Measurements from ENCODE around the gene STX2.

Gene STX2

DNA sequence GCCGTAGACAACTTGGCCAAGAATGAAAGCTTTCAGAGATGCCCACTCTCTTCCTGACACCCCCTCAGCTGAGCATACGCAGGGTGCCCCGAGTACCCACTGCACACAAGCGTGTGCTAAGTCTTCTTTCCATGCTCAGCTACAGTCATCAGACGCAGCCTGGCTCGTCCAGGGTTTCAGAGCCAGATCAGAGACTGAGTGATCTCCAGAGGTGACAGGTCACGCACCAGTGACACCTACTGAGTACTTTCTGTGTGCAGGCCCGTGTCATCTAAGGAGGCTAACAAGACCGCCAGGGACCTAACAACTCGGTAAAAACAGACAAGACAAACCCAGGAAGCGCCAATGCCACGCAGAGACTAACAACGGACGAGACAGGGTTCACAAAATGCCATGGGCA, 25.1 kb downstream of the STX2 start:
- H3K79me2 ChIP-seq (ENCODE audit: control insufficient read depth, low read length), result peaks cover 25% of the 10 kb centered on the region
- H3K4me2 ChIP-seq (ENCODE audit: low read length), result peak overlapping the region; percentile 79
- no peaks in the 10 kb centered on the region for H3K9me2 ChIP-seq (replicated peaks; ENCODE audit: control insufficient read depth, low read length)
- H3K27ac ChIP-seq (ENCODE audit: low read depth, low read length), result peak overlapping the region; percentile 56
- TF ChIP-seq EZH2phosphoT487 (IDR thresholded peaks at IDR 0.05; ENCODE audit: borderline replicate concordance, low read length), result no peak
- peaks cover 14% of the 10 kb centered on the region for H3F3A ChIP-seq (ENCODE audit: control insufficient read depth, insufficient read depth)
- H4K20me1 ChIP-seq (ENCODE audit: control insufficient read depth, insufficient read depth, low read depth, low read length), result no peaks in the 10 kb centered on the region
- peaks cover 56% of the 10 kb centered on the region for H3K4me1 ChIP-seq (ENCODE audit: control insufficient read depth, low read length)
- H3K9me3 ChIP-seq (ENCODE audit: control insufficient read depth, insufficient read depth, low read length), result no peaks in the 10 kb centered on the region
- H3K36me3 ChIP-seq (ENCODE audit: control insufficient read depth, low read length), result peaks cover 33% of the 10 kb centered on the region
- peak overlapping the region; percentile 65 for H3K4me3 ChIP-seq (ENCODE audit: low read length)
- no peaks in the 10 kb centered on the region for H3K27me3 ChIP-seq (ENCODE audit: control insufficient read depth, low read length)

DNA sequence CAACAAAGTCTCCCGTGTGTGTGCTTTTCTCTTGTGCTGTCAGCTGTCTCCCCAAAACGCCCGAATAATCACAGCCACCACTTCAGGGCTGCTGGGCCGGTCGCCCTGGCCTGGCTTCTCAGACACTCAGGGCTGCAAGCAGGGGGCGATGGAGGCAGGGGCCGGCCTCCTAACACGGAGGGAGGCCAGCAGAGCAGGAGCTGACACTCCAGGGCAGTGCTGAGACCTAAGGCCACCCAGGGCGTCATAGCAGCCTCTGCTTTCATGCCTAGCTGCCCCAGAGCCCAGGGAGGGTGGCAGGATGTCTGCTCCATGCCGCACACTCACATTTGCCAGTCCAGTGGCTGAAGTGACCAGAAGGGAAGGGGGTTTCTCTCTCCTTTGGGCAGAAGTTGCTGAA, 25.6 kb downstream of the STX2 start:
- peak overlapping the region; percentile 56 for H3K27ac ChIP-seq (ENCODE audit: low read depth, low read length)
- H3K27me3 ChIP-seq (ENCODE audit: control insufficient read depth, low read length), result no peaks in the 10 kb centered on the region
- peaks cover 25% of the 10 kb centered on the region for H3K79me2 ChIP-seq (ENCODE audit: control insufficient read depth, low read length)
- H3K4me3 ChIP-seq (ENCODE audit: low read length), result peak overlapping the region; percentile 65
- H3K9me3 ChIP-seq (ENCODE audit: control insufficient read depth, insufficient read depth, low read length), result no peaks in the 10 kb centered on the region
- H3K4me2 ChIP-seq (ENCODE audit: low read length), result peak overlapping the region; percentile 79
- H4K20me1 ChIP-seq (ENCODE audit: control insufficient read depth, insufficient read depth, low read depth, low read length), result no peaks in the 10 kb centered on the region
- TF ChIP-seq, protein P1, sequence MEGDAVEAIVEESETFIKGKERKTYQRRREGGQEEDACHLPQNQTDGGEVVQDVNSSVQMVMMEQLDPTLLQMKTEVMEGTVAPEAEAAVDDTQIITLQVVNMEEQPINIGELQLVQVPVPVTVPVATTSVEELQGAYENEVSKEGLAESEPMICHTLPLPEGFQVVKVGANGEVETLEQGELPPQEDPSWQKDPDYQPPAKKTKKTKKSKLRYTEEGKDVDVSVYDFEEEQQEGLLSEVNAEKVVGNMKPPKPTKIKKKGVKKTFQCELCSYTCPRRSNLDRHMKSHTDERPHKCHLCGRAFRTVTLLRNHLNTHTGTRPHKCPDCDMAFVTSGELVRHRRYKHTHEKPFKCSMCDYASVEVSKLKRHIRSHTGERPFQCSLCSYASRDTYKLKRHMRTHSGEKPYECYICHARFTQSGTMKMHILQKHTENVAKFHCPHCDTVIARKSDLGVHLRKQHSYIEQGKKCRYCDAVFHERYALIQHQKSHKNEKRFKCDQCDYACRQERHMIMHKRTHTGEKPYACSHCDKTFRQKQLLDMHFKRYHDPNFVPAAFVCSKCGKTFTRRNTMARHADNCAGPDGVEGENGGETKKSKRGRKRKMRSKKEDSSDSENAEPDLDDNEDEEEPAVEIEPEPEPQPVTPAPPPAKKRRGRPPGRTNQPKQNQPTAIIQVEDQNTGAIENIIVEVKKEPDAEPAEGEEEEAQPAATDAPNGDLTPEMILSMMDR (IDR thresholded peaks at IDR 0.05; ENCODE audit: low read depth, low read length, poor library complexity, severe bottlenecking), result peak; percentile 13
- TF ChIP-seq EZH2phosphoT487 (IDR thresholded peaks at IDR 0.05; ENCODE audit: borderline replicate concordance, low read length), result no peak
- H3K9me2 ChIP-seq (replicated peaks; ENCODE audit: control insufficient read depth, low read length), result no peaks in the 10 kb centered on the region
- H3F3A ChIP-seq (ENCODE audit: control insufficient read depth, insufficient read depth), result peaks cover 14% of the 10 kb centered on the region
- H3K36me3 ChIP-seq (ENCODE audit: control insufficient read depth, low read length), result peaks cover 35% of the 10 kb centered on the region
- H3K4me1 ChIP-seq (ENCODE audit: control insufficient read depth, low read length), result peaks cover 52% of the 10 kb centered on the region

DNA sequence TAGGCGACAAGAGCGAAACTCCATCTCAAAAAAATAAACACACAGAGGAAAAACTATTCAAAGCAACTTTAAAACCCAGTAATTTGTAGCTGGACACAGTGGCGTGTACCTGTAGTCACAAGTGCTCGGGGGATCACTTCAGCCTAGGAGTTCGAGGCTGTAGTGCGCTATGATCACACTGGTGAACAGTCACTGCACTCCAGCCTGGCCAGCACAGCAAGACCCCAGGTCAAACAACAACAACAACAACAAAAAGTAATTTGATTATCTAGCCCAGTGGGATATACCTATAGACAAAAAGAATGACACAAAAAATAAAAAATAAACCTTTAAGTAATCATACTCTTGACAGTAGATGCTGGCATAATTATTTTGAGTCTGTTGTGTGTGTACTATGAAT, 29.3 kb downstream of the STX2 start:
- Histone ChIP-seq H3K9me3 (ENCODE audit: control insufficient read depth, insufficient read depth, low read length) (no peaks in the 10 kb centered on the region), H3F3A (ENCODE audit: control insufficient read depth, insufficient read depth) (no peaks in the 10 kb centered on the region; the same call in 1 of the 2 replicates), H4K20me1 (ENCODE audit: control insufficient read depth, insufficient read depth, low read depth, low read length) (no peaks in the 10 kb centered on the region), H3K79me2 (ENCODE audit: control insufficient read depth, low read length) (0 out of 2 replicates have a peak, but pooled peaks cover 2% of the 10 kb centered on the region), H3K36me3 (ENCODE audit: control insufficient read depth, low read length) (peaks cover 67% of the 10 kb centered on the region), H3K4me2 (ENCODE audit: low read length) (no peak overlapping the region), H3K4me1 (ENCODE audit: control insufficient read depth, low read length) (peaks cover 18% of the 10 kb centered on the region), H3K27ac (ENCODE audit: low read depth, low read length) (no peak overlapping the region), H3K27me3 (ENCODE audit: control insufficient read depth, low read length) (no peaks in the 10 kb centered on the region), H3K4me3 (ENCODE audit: low read length) (no peak overlapping the region), H3K9me2 (replicated peaks; ENCODE audit: control insufficient read depth, low read length) (no peaks in the 10 kb centered on the region)
- no peak for TF ChIP-seq EZH2phosphoT487 (IDR thresholded peaks at IDR 0.05; ENCODE audit: borderline replicate concordance, low read length)
- TF ChIP-seq, protein P1 (IDR thresholded peaks at IDR 0.05; ENCODE audit: low read depth, low read length, poor library complexity, severe bottlenecking), result no peak

DNA sequence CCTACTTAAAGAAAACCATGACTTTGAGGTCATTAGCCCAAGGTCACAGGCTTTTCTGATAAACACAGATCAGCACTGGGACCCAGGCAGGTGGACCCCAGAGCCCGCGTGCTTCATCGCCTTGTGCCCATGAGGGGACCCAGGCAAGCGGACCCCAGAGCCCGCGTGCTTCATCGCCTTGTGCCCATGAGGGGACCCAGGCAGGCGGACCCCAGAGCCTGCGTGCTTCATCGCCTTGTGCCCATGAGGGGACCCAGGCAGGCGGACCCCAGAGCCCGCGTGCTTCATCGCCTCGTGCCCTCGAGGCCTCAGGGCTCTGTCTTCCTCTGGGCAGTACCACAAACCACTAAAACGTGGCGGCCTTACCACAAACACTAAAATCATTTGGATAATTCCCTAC, 31.7 kb downstream of the STX2 start:
- H3K36me3 ChIP-seq (ENCODE audit: control insufficient read depth, low read length), result peaks cover 68% of the 10 kb centered on the region

More for the DNA sequence above, 31.7 kb downstream of the STX2 start:
- H3K9me3 ChIP-seq (ENCODE audit: control insufficient read depth, insufficient read depth, low read length), result no peaks in the 10 kb centered on the region
- no peaks in the 10 kb centered on the region for H4K20me1 ChIP-seq (ENCODE audit: control insufficient read depth, insufficient read depth, low read depth, low read length)
- TF ChIP-seq, protein P1 (IDR thresholded peaks at IDR 0.05; ENCODE audit: low read depth, low read length, poor library complexity, severe bottlenecking), result no peak
- TF ChIP-seq EZH2phosphoT487 (IDR thresholded peaks at IDR 0.05; ENCODE audit: borderline replicate concordance, low read length), result no peak
- H3K4me3 ChIP-seq (ENCODE audit: low read length), result no peak overlapping the region
- no peak overlapping the region for H3K4me2 ChIP-seq (ENCODE audit: low read length)
- no peaks in the 10 kb centered on the region for H3K79me2 ChIP-seq (ENCODE audit: control insufficient read depth, low read length)
- H3F3A ChIP-seq (ENCODE audit: control insufficient read depth, insufficient read depth), result no peaks in the 10 kb centered on the region
- no peak overlapping the region for H3K27ac ChIP-seq (ENCODE audit: low read depth, low read length)
- no peaks in the 10 kb centered on the region for H3K27me3 ChIP-seq (ENCODE audit: control insufficient read depth, low read length)
- H3K4me1 ChIP-seq (ENCODE audit: control insufficient read depth, low read length), result no peaks in the 10 kb centered on the region
- no peaks in the 10 kb centered on the region for H3K9me2 ChIP-seq (replicated peaks; ENCODE audit: control insufficient read depth, low read length)

Data from DOHH2 (cell line).